RWPE2 (cell line): ENCODE results near the gene RFWD3.

ENCODE experiments used
- ATAC-seq: fragments of 200-7000 bp; cut with Tn5 transposase; 3 replicates; pipeline ENCODE4 v1.9.1; 2021; ENCODE audit warnings: low read depth
- DNase-seq: peaks from one replicate; pipeline ENCODE4 v3.0.0-alpha.2; 2020; ENCODE audit warnings: low spot score
- H3K27ac ChIP-seq: fragments of 450-650 bp; 2 replicates; pipeline ENCODE4 v1.5.1; 2017; ENCODE audit warnings: mild to moderate bottlenecking; ENCODE audit not compliant: poor library complexity, severe bottlenecking
- H3K27me3 ChIP-seq: fragments of 250-450 bp; sonication (Bioruptor Pico); 2 replicates; pipeline ENCODE4 v1.5.1; 2021; ENCODE audit warnings: mild to moderate bottlenecking, moderate library complexity; ENCODE audit not compliant: insufficient read depth, poor library complexity, severe bottlenecking
- H3K36me3 ChIP-seq: fragments of 250-450 bp; sonication (Bioruptor Pico); 2 replicates; pipeline ENCODE4 v1.5.1; 2020; ENCODE audit warnings: low read depth, mild to moderate bottlenecking, moderate library complexity
- H3K4me1 ChIP-seq: fragments of 250-450 bp; sonication (Bioruptor Pico); 2 replicates; pipeline ENCODE4 v1.5.1; 2021; ENCODE audit warnings: mild to moderate bottlenecking, moderate library complexity; ENCODE audit not compliant: insufficient read depth, poor library complexity, severe bottlenecking
- H3K4me3 ChIP-seq: fragments of 250-450 bp; sonication (Bioruptor Pico); 2 replicates; pipeline ENCODE4 v1.5.1; 2021; ENCODE audit warnings: mild to moderate bottlenecking, moderate library complexity; ENCODE audit not compliant: severe bottlenecking
- H3K9me3 ChIP-seq: fragments of 250-450 bp; sonication (Bioruptor Pico); 2 replicates; pipeline ENCODE4 v1.5.1; 2021; ENCODE audit warnings: mild to moderate bottlenecking, moderate library complexity; ENCODE audit not compliant: severe bottlenecking
- TF ChIP-seq, protein P1 (sequence below): fragments of 450-650 bp; IDR thresholded peaks from one replicate; pipeline ENCODE4 v1.5.1; 2017; ENCODE audit warnings: mild to moderate bottlenecking, moderate library complexity; ENCODE audit not compliant: poor library complexity, severe bottlenecking

The RFWD3 gene

DNA sequence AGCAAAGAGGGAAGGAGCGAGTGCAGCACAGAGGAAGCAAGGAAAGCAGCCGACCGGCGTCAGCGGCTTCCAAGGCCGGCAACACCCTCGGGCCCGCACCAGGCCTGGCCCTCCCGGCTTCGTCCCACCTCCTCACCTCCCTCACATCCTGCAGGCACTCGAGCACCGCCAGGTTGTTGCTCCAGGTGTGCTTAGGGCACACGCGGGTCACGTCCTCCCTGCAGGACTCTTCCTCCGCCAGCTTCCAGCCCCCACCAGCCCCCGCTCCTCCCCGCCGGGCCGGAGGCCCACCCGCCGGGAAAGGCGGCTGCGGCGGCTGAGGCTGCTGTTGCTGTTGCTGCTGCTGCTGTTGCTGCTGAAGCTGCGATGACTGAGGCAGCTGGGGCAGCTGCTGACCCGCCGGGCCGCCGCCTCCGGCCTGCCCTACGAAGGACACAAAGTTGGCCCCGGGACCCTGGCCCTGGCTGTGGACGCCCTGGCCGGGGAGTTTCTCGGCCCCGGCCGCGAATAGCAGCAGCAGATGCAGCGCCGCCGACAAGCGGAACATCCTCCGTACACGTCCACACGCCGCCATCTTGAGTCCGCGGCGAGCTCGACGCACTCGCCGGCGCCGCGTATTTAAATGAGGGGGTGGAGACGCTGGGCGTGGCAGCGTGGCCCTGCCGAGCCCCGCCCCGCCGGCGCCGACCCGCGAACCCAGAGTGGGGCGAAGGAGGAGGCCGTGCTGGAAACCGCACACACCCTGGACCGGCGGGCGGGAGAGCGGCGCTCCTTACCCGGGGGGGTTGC is 60.0 kb downstream of the RFWD3 start, which contains the start of gene GLG1:
Gene GLG1, minus strand, starts transcription at position 594 of the 789 bp plus-strand sequence. Its CDS starts 20 bp downstream, at position 574.
- Histone ChIP-seq H3K27ac (peak within 1 kb of the TSS; percentile 66), H3K4me1 (peaks cover 21% of the 10 kb centered on the region), H3K9me3 (no peaks in the 10 kb centered on the region), H3K27me3 (no peaks in the 10 kb centered on the region), H3K36me3 (0 out of 2 replicates have a peak, but pooled peaks cover 5% of the 10 kb centered on the region), H3K4me3 (peak within 1 kb of the TSS; percentile 78)
- TF ChIP-seq, protein P1, sequence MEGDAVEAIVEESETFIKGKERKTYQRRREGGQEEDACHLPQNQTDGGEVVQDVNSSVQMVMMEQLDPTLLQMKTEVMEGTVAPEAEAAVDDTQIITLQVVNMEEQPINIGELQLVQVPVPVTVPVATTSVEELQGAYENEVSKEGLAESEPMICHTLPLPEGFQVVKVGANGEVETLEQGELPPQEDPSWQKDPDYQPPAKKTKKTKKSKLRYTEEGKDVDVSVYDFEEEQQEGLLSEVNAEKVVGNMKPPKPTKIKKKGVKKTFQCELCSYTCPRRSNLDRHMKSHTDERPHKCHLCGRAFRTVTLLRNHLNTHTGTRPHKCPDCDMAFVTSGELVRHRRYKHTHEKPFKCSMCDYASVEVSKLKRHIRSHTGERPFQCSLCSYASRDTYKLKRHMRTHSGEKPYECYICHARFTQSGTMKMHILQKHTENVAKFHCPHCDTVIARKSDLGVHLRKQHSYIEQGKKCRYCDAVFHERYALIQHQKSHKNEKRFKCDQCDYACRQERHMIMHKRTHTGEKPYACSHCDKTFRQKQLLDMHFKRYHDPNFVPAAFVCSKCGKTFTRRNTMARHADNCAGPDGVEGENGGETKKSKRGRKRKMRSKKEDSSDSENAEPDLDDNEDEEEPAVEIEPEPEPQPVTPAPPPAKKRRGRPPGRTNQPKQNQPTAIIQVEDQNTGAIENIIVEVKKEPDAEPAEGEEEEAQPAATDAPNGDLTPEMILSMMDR = no peak
- ATAC-seq (peak; percentile 86), DNase-seq (peak; percentile 87)

DNA sequence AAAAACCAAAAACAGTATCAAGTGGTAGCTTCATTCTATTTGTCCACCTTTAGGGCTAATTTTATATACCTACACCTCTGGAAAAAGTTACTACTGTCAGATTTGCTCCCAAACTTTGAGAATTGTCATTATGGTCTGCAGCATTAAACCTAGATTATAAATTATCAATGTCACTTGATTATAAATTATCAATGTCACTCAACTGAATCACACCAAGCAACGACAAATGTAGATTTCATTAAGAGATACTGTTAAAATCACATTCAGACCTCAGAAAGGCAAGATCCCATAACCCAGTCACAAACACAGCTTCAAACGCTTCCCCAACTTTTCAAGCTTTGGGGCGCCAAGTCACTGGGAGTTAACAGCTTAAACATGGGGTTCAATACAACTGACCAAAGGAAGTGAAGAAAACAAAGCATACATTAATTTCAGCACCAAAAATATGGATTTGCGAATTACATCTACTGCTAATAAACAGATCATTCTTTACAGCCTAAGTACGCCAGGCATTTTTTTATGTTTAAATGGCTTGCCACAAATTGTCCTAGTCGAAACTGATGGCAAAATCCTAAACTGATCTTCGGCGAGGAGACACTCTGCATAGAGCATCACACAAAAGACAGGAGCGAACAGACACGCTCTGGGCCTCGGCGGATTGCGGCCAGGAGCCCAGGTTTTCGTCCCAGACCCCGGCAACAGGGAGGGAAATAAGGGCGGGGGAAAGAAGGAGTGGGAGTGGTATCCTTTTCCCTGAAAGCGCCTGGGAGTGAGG is 60.7 kb downstream of the RFWD3 start:
- no peak for DNase-seq
- Histone ChIP-seq H3K4me3 (peak overlapping the region; percentile 78), H3K9me3 (no peaks in the 10 kb centered on the region), H3K27ac (peak overlapping the region; percentile 66), H3K36me3 (0 out of 2 replicates have a peak, but pooled peaks cover 5% of the 10 kb centered on the region), H3K27me3 (no peaks in the 10 kb centered on the region), H3K4me1 (peaks cover 29% of the 10 kb centered on the region)
- ATAC-seq = peak; percentile 15
- TF ChIP-seq, protein P1 = no peak

DNA sequence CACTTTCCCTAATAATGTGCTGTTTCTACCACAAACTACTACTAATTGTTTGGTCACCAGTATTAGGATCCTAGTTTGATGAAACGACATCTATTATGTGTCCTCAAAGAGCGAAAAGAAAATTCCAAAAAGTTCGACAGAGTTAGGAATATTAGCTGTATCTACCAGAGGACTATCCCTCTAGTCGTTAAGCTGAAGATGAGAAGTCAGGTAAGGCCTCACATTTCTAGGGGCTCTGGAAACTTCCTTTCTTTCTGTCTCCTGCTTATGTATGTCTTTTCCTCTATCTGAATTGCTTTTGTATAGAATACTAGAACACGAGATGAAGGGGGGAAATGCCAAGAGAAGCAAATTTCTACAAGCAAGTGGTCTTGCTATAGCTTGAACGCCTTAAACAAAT is 61.3 kb downstream of the RFWD3 start:
- H3K4me1 ChIP-seq = peaks cover 32% of the 10 kb centered on the region

DNA sequence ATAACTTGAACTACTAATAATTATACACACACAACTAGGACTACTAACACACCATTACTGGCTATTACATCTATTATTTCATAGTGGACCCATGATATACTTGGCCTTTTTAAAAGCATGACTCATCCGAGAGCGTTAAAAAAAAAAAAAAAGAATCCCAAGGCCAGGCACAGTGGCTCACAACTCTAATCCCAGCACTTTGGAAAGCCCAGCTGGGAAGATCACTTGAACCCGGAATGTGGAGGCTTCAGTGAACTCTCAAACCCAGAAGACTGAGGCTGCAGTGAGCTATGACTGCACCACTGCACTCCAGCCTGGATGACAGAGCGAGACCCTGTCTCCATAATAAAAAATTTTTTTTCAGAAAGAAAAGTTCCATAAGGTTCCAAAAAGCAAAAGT is 62.8 kb downstream of the RFWD3 start:
- Histone ChIP-seq H3K27ac (peak overlapping the region; percentile 66), H3K4me1 (peaks cover 32% of the 10 kb centered on the region), H3K9me3 (no peaks in the 10 kb centered on the region), H3K4me3 (no peak overlapping the region), H3K27me3 (no peaks in the 10 kb centered on the region), H3K36me3 (0 out of 2 replicates have a peak, but pooled peaks cover 5% of the 10 kb centered on the region)
- ATAC-seq (no peak), DNase-seq (no peak)
- TF ChIP-seq, protein P1 = no peak

More for the DNA sequence above, 61.3 kb downstream of the RFWD3 start:
- ATAC-seq = no peak
- Histone ChIP-seq H3K27me3 (no peaks in the 10 kb centered on the region), H3K36me3 (0 out of 2 replicates have a peak, but pooled peaks cover 5% of the 10 kb centered on the region), H3K4me3 (peak overlapping the region; percentile 78), H3K27ac (peak overlapping the region; percentile 66), H3K9me3 (no peaks in the 10 kb centered on the region)
- no peak for DNase-seq
- TF ChIP-seq, protein P1 = no peak
